ENCODE measurements around the gene ACACB. TPM values are rescaled to one million over a fixed set of nuclear protein-coding genes. Genes with fewer than 3 reads are reported as not detected.

Gene ACACB
- total RNA-seq, 1 experiment from 2014 or later = 21.7 TPM

GRCh38 chr12:109102491-109102890 lies 13.9 kb upstream of the ACACB start:
- no peak overlapping the region for H3K27ac ChIP-seq (ENCODE audit: low read length)
- peaks cover 3% of the 10 kb centered on the region; the same call in 1 of the 2 replicates for H3K4me1 ChIP-seq (ENCODE audit: insufficient read depth, low read length)
- ATAC-seq (no peak), DNase-seq (no peak)
- no peaks in the 10 kb centered on the region for H3K27me3 ChIP-seq (ENCODE audit: low read length)
- peaks cover 28% of the 10 kb centered on the region for H3K79me2 ChIP-seq (ENCODE audit: low read length)
- H3K9ac ChIP-seq (ENCODE audit: low read length) = no peak overlapping the region
- no TSS peak for BruUV-seq (replicated peaks)
- ChIA-PET CTCF (no interaction called here), POLR2A (ENCODE audit: unreplicated experiment) (no interaction called here)
- no peak overlapping the region for H3K4me2 ChIP-seq (ENCODE audit: low read length)
- TF ChIP-seq CTCF (conservative IDR thresholded peaks at IDR 0.05; ENCODE audit: low read depth, low read length) (no peak), EZH2 (IDR thresholded peaks at IDR 0.05; ENCODE audit: low read length, unreplicated experiment) (no peak), EZH2phosphoT487 (IDR thresholded peaks at IDR 0.05; ENCODE audit: borderline replicate concordance, low read length) (no peak)
- no peaks in the 10 kb centered on the region for H3F3A ChIP-seq (ENCODE audit: low read length, unreplicated experiment)
- no peaks in the 10 kb centered on the region for H3K9me2 ChIP-seq (replicated peaks; ENCODE audit: low read length)
- H3K4me3 ChIP-seq (ENCODE audit: low read length) = no peak overlapping the region
- H3K36me3 ChIP-seq (ENCODE audit: low read depth, low read length) = peaks cover 49% of the 10 kb centered on the region
- intact Hi-C loops (cut with micrococcal nuclease) = no loop called here
- H2AFZ ChIP-seq (ENCODE audit: low read length) = no peak overlapping the region
- H4K20me1 ChIP-seq (ENCODE audit: low read length) = peaks cover 22% of the 10 kb centered on the region
- H3K9me3 ChIP-seq (ENCODE audit: low read length) = no peaks in the 10 kb centered on the region

GRCh38 chr12:109105176-109105575 lies 11.2 kb upstream of the ACACB start:
- DNase-seq = no peak
- no peaks in the 10 kb centered on the region for H3K9me2 ChIP-seq (replicated peaks; ENCODE audit: low read length)
- peaks cover 14% of the 10 kb centered on the region for H4K20me1 ChIP-seq (ENCODE audit: low read length)
- intact Hi-C loops (cut with micrococcal nuclease) = no loop called here
- no peak for ATAC-seq
- no peaks in the 10 kb centered on the region for H3K27me3 ChIP-seq (ENCODE audit: low read length)
- no peak overlapping the region for H3K4me3 ChIP-seq (ENCODE audit: low read length)
- CTCF ChIA-PET = no interaction called here
- TF ChIP-seq EZH2 (IDR thresholded peaks at IDR 0.05; ENCODE audit: low read length, unreplicated experiment) = no peak
- TF ChIP-seq CTCF (conservative IDR thresholded peaks at IDR 0.05; ENCODE audit: low read depth, low read length) = no peak
- no peak for TF ChIP-seq EZH2phosphoT487 (IDR thresholded peaks at IDR 0.05; ENCODE audit: borderline replicate concordance, low read length)
- no peak overlapping the region for H3K4me2 ChIP-seq (ENCODE audit: low read length)
- no TSS peak for BruUV-seq (replicated peaks)
- H3K79me2 ChIP-seq (ENCODE audit: low read length) = peaks cover 7% of the 10 kb centered on the region
- no peak overlapping the region for H3K27ac ChIP-seq (ENCODE audit: low read length)
- H3K36me3 ChIP-seq (ENCODE audit: low read depth, low read length) = peaks cover 55% of the 10 kb centered on the region
- no peak overlapping the region for H2AFZ ChIP-seq (ENCODE audit: low read length)
- H3K4me1 ChIP-seq (ENCODE audit: insufficient read depth, low read length) = no peaks in the 10 kb centered on the region
- POLR2A ChIA-PET (ENCODE audit: unreplicated experiment) = no interaction called here
- no peak overlapping the region for H3K9ac ChIP-seq (ENCODE audit: low read length)
- H3F3A ChIP-seq (ENCODE audit: low read length, unreplicated experiment) = no peaks in the 10 kb centered on the region
- H3K9me3 ChIP-seq (ENCODE audit: low read length) = no peaks in the 10 kb centered on the region

- intact Hi-C loops (cut with micrococcal nuclease) = loop anchor here (5.0 kb wide), 2 partner anchors 42 to 57 kb away; no protein-coding TSS in a partner anchor
- no peak for TF ChIP-seq EZH2phosphoT487 (IDR thresholded peaks at IDR 0.05; ENCODE audit: borderline replicate concordance, low read length)
- TF ChIP-seq CTCF (conservative IDR thresholded peaks at IDR 0.05; ENCODE audit: low read depth, low read length) = no peak
- TF ChIP-seq EZH2 (IDR thresholded peaks at IDR 0.05; ENCODE audit: low read length, unreplicated experiment) = no peak
- peaks cover 22% of the 10 kb centered on the region for H3K36me3 ChIP-seq (ENCODE audit: low read depth, low read length)
- ATAC-seq (no peak), DNase-seq (no peak)
- H3K4me3 ChIP-seq (ENCODE audit: low read length) = no peak overlapping the region
- H3K4me2 ChIP-seq (ENCODE audit: low read length) = no peak overlapping the region
- BruUV-seq (replicated peaks) = TSS peak; percentile 21
- no peaks in the 10 kb centered on the region for H4K20me1 ChIP-seq (ENCODE audit: low read length)
- no peak overlapping the region for H2AFZ ChIP-seq (ENCODE audit: low read length)
- no peaks in the 10 kb centered on the region for H3K4me1 ChIP-seq (ENCODE audit: insufficient read depth, low read length)
- no peak overlapping the region for H3K9ac ChIP-seq (ENCODE audit: low read length)
- ChIA-PET POLR2A (ENCODE audit: unreplicated experiment) (no interaction called here), CTCF (no interaction called here)
- no peak overlapping the region for H3K27ac ChIP-seq (ENCODE audit: low read length)
- no peaks in the 10 kb centered on the region for H3F3A ChIP-seq (ENCODE audit: low read length, unreplicated experiment)
- H3K9me2 ChIP-seq (replicated peaks; ENCODE audit: low read length) = no peaks in the 10 kb centered on the region
- H3K9me3 ChIP-seq (ENCODE audit: low read length) = no peaks in the 10 kb centered on the region
- no peaks in the 10 kb centered on the region for H3K27me3 ChIP-seq (ENCODE audit: low read length)
- no peaks in the 10 kb centered on the region for H3K79me2 ChIP-seq (ENCODE audit: low read length)
Measured at GRCh38 chr12:109109746-109110350, 6.5 kb upstream of the ACACB start.
